Stimulated activated naive CD4-positive, alpha-beta T cell (primary cell): ENCODE results near the gene VAMP1.
A peak's percentile ranks its signal among the peaks of the same experiment; 100 is the strongest.

ENCODE experiments used
- DNase-seq, 6 experiments: peaks; one replicate each; lab custom pipeline; 2025; lab: John Stamatoyannopoulos, UW

The VAMP1 gene

GRCh38 chr12:6425590-6426531 is 44.6 kb downstream of the VAMP1 start:
- peak in 2 of 6 experiments; percentile 19 to 38 for DNase-seq

GRCh38 chr12:6424866-6425265 is 45.6 kb downstream of the VAMP1 start:
- no peak for DNase-seq

GRCh38 chr12:6424008-6424347 is 46.5 kb downstream of the VAMP1 start:
- no peak for DNase-seq

- peak; percentile 58 to 87 (median 72) for DNase-seq
Measured at GRCh38 chr12:6423267-6424007, 47.0 kb downstream of the VAMP1 start.

- no peak for DNase-seq
Measured at GRCh38 chr12:6420364-6420763, 50.1 kb downstream of the VAMP1 start.

- DNase-seq: no peak
Measured at GRCh38 chr12:6418796-6419195, 51.7 kb downstream of the VAMP1 start.

GRCh38 chr12:6416596-6416995 is 53.9 kb downstream of the VAMP1 start:
- no peak for DNase-seq
